ENCODE measurements around the gene EHBP1.

GRCh38 chr2:62928015-62928414 lies 222.5 kb downstream of the EHBP1 start:
- TF ChIP-seq, protein P1, sequence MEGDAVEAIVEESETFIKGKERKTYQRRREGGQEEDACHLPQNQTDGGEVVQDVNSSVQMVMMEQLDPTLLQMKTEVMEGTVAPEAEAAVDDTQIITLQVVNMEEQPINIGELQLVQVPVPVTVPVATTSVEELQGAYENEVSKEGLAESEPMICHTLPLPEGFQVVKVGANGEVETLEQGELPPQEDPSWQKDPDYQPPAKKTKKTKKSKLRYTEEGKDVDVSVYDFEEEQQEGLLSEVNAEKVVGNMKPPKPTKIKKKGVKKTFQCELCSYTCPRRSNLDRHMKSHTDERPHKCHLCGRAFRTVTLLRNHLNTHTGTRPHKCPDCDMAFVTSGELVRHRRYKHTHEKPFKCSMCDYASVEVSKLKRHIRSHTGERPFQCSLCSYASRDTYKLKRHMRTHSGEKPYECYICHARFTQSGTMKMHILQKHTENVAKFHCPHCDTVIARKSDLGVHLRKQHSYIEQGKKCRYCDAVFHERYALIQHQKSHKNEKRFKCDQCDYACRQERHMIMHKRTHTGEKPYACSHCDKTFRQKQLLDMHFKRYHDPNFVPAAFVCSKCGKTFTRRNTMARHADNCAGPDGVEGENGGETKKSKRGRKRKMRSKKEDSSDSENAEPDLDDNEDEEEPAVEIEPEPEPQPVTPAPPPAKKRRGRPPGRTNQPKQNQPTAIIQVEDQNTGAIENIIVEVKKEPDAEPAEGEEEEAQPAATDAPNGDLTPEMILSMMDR (IDR thresholded peaks at IDR 0.05; ENCODE audit: low read depth, low read length, poor library complexity, severe bottlenecking) = no peak
- no peak for TF ChIP-seq EZH2phosphoT487 (IDR thresholded peaks at IDR 0.05; ENCODE audit: borderline replicate concordance, low read length)
